ENCODE measurements around the gene TSPEAR.
"Not testable (repeated sequence)": the region's sequence is repeated elsewhere in the genome, so short reads cannot be mapped to it uniquely, and the experiment has no call there.

Gene TSPEAR

GRCh38 chr21:44625756-44626155 lies 85.6 kb downstream of the TSPEAR start:
- no peak for ATAC-seq

- ATAC-seq = no peak
Measured at GRCh38 chr21:44623575-44623974, 87.8 kb downstream of the TSPEAR start.

- ATAC-seq = no peak
Measured at GRCh38 chr21:44619886-44620285, 91.5 kb downstream of the TSPEAR start.

DNA sequence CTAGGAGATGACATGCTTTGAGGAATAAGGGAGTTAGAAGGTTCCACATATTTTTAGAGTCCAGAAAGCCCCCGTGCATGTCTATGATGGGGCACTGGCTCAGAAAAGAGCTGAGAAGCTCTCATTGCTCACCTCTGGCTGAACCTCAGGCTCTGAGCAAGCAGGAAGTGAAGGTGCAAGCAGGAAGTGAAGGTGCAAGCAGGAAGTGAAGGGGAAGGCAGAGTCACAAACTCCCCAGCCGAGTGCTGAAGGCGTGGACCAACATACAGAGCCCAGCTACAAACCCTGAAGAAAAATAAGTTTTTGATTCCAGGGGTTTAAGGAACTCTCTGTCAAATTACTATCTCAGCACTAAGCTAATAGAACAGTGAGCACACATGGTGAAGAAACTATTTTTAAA lies 92.5 kb downstream of the TSPEAR start:
- peak; percentile 98 to 100 for ATAC-seq

DNA sequence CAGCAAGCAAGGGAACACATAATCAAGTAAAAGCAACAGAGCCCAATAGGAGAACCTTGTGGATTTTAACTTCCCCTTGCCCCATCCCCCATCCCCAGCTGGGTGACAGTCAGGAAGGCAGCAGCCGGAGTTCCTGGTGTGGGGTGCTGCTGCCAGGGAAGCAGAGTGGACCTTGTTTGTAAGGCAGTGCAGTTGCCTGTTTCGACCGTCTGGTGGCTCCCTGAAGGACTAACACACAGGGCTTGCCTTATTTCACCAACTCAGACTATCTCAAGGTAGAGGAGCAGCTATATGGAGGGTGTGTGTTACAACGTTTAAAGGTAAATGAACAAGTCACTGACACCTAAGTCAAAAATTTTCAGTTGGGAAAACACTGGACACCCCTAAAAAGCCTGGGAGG lies 92.9 kb downstream of the TSPEAR start:
- ATAC-seq = peak; percentile 17 to 31

DNA sequence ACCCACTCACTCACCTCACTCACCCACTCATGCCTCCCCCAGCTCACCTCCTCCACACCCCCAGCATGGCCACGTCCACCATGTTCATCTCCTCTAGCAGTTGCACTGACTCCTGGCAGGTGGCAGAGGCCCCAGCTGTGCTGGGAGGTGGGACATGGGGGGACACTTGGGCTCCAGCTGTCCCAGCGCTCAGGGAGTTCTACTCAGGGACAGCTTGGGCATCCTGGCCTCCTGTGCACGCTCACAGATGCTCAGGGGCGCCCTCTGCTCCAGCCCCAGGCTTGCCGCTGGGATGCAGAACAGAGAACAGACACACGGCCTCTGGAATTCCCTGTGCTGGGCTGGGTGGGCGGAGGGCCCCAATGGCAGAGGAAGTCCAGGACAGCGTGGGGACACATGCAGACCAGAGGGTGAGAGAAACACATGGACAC lies 94.3 kb downstream of the TSPEAR start:
- no peak for ATAC-seq

GRCh38 chr21:44616591-44616926 lies 94.8 kb downstream of the TSPEAR start:
- no peak for ATAC-seq

GRCh38 chr21:44615911-44616590 lies 95.3 kb downstream of the TSPEAR start:
- no peak for ATAC-seq

- ATAC-seq = no peak
Measured at GRCh38 chr21:44615466-44615865, 95.9 kb downstream of the TSPEAR start.

GRCh38 chr21:44614961-44615391 lies 96.4 kb downstream of the TSPEAR start:
- ATAC-seq = no peak

GRCh38 chr21:44614161-44614631 lies 97.2 kb downstream of the TSPEAR start:
- ATAC-seq = no peak

GRCh38 chr21:44613386-44614155 lies 97.8 kb downstream of the TSPEAR start:
- no peak for ATAC-seq

GRCh38 chr21:44612669-44613229 lies 98.6 kb downstream of the TSPEAR start:
- ATAC-seq = no peak

- no peak for ATAC-seq
Measured at GRCh38 chr21:44612029-44612486, 99.3 kb downstream of the TSPEAR start, which contains the start of gene KRTAP10-8. KRTAP10-8 (plus strand) TSS chr21:44612079; CDS start chr21:44612101, 22 bp downstream.

DNA sequence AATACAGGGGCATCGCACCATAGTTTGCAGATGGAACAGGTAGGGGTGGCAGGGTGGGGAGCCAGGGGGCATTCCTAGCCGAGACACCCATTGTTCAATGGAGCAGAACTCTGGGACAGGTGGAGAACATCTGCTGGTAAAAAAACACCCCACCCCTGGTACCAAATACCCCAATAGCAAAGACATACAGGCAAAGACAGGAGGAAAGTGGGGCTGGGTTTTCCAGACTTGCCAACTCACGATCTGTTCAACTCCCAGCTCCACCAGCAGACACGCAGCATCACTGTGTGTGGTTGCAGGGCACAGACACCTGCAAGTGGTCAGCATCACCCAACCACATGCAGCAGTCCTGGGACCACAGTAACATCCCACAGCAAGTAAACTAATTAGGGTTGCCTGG lies 99.8 kb downstream of the TSPEAR start:
- no peak for ATAC-seq

DNA sequence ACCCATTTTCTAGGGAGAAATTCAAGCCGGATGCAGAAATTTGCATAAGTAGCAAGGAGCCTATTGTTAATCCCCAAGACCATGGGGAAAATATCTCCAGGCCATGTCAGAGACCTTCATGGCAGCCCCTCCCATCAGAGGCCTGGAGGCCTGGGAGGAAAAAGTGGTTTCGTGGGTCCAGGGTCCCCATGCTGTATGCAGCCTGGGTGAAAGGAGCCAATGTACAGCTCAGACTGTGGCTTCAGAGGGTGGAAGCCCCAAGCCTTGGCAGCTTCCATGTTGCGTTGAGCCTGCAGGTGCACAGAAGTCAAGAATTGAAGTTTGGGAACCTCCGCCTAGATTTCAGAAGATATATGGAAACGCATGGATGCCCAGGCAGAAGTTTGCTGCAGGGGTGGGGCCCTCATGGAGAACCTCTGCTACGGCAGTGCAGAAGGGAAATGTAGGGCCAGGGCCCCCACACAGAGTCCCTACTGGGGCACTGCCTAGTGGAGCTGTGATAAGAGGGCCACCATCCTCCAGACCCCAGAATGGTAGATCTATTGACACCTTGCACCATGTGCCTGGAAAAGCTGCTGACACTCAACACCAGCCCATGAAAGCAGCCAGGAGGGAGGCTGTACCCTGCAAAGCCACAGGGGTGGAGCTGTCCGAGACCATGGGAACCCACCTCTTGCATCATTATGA lies 101.1 kb downstream of the TSPEAR start:
- not testable (repeated sequence) for ATAC-seq

DNA sequence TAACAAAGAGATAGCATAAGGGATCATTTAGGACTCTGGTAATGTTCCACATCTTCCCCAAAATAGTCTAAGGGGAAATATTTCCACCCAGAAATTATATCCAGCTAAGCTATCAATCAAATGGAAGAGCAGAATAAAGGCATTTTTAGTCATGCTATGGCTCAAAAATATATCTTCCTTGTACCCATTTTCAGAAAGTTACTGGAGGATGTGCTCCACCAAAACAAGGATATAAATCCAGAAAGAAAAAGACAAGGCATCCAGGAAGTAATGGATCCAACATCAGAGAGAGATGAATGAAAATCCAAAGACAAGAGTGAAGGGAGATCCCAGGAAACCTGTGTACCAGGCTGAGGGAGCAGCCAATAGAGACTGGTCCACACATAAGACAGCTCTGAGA lies 102.2 kb downstream of the TSPEAR start:
- no peak for ATAC-seq

GRCh38 chr21:44606495-44606894 lies 104.9 kb downstream of the TSPEAR start:
- ATAC-seq = no peak

DNA sequence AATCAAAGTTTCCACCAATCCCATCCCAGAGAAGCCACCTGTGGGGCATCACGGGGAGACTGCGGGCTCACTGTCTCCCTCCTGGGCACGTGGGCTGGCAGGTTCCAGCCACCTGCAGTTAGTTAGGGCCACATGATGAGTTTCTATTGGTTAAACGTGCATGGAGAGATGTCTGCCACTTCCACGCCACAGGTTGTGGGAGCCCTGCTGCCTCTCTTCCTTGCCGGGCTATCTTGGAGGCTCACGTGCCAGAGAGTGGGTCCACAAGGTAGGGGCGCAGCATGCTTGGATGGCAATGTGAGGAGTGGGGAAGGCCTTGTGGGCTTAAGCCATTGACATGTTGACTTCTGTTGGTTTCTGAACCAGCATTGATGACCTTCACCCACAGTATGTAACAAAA lies 107.5 kb downstream of the TSPEAR start:
- no peak for ATAC-seq

DNA sequence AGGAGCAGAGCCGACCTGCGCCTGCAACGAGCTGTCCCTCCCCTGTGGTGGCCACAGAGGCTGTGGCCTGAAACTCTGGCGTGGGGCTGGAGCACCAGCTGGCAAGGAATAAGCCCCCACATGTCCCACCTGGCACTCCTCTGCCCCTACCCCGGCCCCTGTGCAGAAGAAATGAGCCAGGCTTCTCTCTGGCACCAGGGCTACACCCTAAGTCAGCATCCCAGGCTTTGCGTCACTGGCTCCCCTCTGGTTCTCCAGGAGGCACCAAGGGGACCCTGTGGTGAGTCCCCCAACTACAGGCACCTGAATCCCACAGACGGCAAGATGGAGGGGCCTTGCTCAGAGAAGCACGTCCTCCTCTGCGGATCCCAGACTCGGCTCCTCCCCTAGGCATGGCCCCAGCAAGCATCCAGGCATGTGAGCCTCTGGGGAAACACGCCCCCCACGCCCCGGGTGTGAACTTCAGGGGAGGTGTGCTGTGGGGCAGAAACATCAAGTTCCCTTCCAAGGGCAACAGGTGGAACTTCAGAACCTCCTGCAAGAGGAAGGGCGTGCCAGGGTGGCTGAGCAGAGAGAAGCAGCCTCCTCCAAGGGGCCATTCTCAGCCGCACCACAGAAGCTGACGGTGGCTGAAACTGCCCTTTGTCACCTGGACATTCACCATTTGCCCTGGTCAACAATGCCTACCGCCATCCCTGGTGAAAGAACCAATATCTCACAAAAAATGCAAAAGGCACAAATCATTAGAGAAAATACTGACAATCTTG lies 108.1 kb downstream of the TSPEAR start:
- no peak for ATAC-seq

- ATAC-seq = no peak
Measured at GRCh38 chr21:44602463-44602850, 108.9 kb downstream of the TSPEAR start.

Data from activated CD4-positive, CD25-positive, alpha-beta regulatory T cell treated with anti-CD3 and anti-CD28 coated beads, Interleukin-2, amount 50 U/mL, for 24 hours (primary cell).